HT1080 (cell line): ENCODE data around the gene SOX13. TPM values are rescaled to one million over a fixed set of nuclear protein-coding genes. Genes with fewer than 3 reads are reported as not detected.
A peak's percentile ranks its signal among the peaks of the same experiment; 100 is the strongest.

ENCODE experiments used
- DNase-seq: peaks from one replicate; pipeline ENCODE4 v3.0.0-alpha.2; 2015; ENCODE audit warnings: low read depth
- total RNA-seq: library from RNA; depleted of rRNA; stranded (reverse); fragments of >200 nt; shearing (Covaris generic); gene quantifications from 2 replicates; pipeline ENCODE4 v1.2.3, GENCODE V29; 2014

Gene SOX13
- total RNA-seq, 1 experiment from 2014 or later = 7.9 TPM

- peak; percentile 47 for DNase-seq
Observed at GRCh38 chr1:204151552-204152309, 78.8 kb downstream of the SOX13 start, which contains the start of gene ETNK2. ETNK2 (minus strand) TSS chr1:204152044; CDS start chr1:204151852, 192 bp downstream.

GRCh38 chr1:204152310-204153044, 79.6 kb downstream of the SOX13 start:
- no peak for DNase-seq

- DNase-seq = no peak
Observed at GRCh38 chr1:204153667-204154066, 80.8 kb downstream of the SOX13 start.

GRCh38 chr1:204154568-204155255, 81.8 kb downstream of the SOX13 start:
- no peak for DNase-seq

GRCh38 chr1:204155881-204156280, 83.0 kb downstream of the SOX13 start:
- DNase-seq = no peak

- DNase-seq = no peak
Observed at GRCh38 chr1:204157962-204158361, 85.0 kb downstream of the SOX13 start.

GRCh38 chr1:204161609-204162493, 88.9 kb downstream of the SOX13 start:
- DNase-seq = no peak

- peak; percentile 78 for DNase-seq
Observed at GRCh38 chr1:204162494-204163074, 89.7 kb downstream of the SOX13 start.

GRCh38 chr1:204166219-204166618, 93.3 kb downstream of the SOX13 start, which contains the start of gene REN:
REN (minus strand) TSS chr1:204166337; CDS start chr1:204166293, 44 bp downstream.
- DNase-seq = no peak

- DNase-seq = no peak
Observed at GRCh38 chr1:204167730-204168129, 94.8 kb downstream of the SOX13 start.

GRCh38 chr1:204169858-204170257, 96.9 kb downstream of the SOX13 start:
- DNase-seq = no peak

- DNase-seq = no peak
Observed at GRCh38 chr1:204170494-204171155, 97.7 kb downstream of the SOX13 start.

- peak; percentile 92 for DNase-seq
Observed at GRCh38 chr1:204171751-204172178, 98.8 kb downstream of the SOX13 start.

- no peak for DNase-seq
Observed at GRCh38 chr1:204172404-204173029, 99.6 kb downstream of the SOX13 start.

- DNase-seq = no peak
Observed at GRCh38 chr1:204174958-204175357, 102.0 kb downstream of the SOX13 start.

- DNase-seq = no peak
Observed at GRCh38 chr1:204176049-204176448, 103.1 kb downstream of the SOX13 start.

GRCh38 chr1:204177133-204177532, 104.2 kb downstream of the SOX13 start:
- no peak for DNase-seq
